Trophoblast cell (in vitro differentiated cells and primary cell): ENCODE data around the gene FOLR3.

Source experiments
- DNase-seq, 2 donors: peaks; one replicate each; pipeline ENCODE4 v3.0.0-alpha.2; 2016
- H2AFZ ChIP-seq: 2 replicates; pipeline ENCODE4 v1.6.1; 2013; ENCODE audit warnings: low read length, moderate library complexity, mild to moderate bottlenecking; ENCODE audit not compliant: insufficient read depth, poor library complexity
- H2AK5ac ChIP-seq: 2 replicates; pipeline ENCODE4 v1.6.1; 2013; ENCODE audit warnings: mild to moderate bottlenecking, low read length
- H2BK120ac ChIP-seq: 2 replicates; pipeline ENCODE4 v1.6.1; 2013; ENCODE audit warnings: low read length, mild to moderate bottlenecking, moderate library complexity; ENCODE audit not compliant: insufficient read depth, poor library complexity
- H2BK12ac ChIP-seq: 2 replicates; pipeline ENCODE4 v1.6.1; 2013; ENCODE audit warnings: mild to moderate bottlenecking, low read length, moderate library complexity
- H2BK5ac ChIP-seq: 2 replicates; pipeline ENCODE4 v1.6.1; 2013; ENCODE audit warnings: low read length, low read depth, moderate library complexity, mild to moderate bottlenecking; ENCODE audit not compliant: poor library complexity
- H3K14ac ChIP-seq: 2 replicates; pipeline ENCODE4 v1.6.1; 2013; ENCODE audit warnings: mild to moderate bottlenecking, low read length
- H3K18ac ChIP-seq: 2 replicates; pipeline ENCODE4 v1.6.1; 2013; ENCODE audit warnings: mild to moderate bottlenecking, low read length
- H3K23ac ChIP-seq: 2 replicates; pipeline ENCODE4 v1.6.1; 2013; ENCODE audit warnings: low read length
- H3K27ac ChIP-seq: 2 replicates; pipeline ENCODE4 v1.5.1; 2013; ENCODE audit warnings: low read depth, mild to moderate bottlenecking, inconsistent platforms, low read length, moderate library complexity
- H3K27me3 ChIP-seq: 2 replicates; pipeline ENCODE4 v1.6.1; 2013; ENCODE audit warnings: inconsistent platforms, mild to moderate bottlenecking, low read length, moderate library complexity; ENCODE audit not compliant: insufficient read depth
- H3K36me3 ChIP-seq, 2 experiments: 1 replicate in 1 of 2; 2 replicates in 1 of 2; pipeline ENCODE4 v1.6.1; 2013; ENCODE audit warnings: low read length in 2 of 2, mild to moderate bottlenecking in 2 of 2, moderate library complexity in 1 of 2; ENCODE audit not compliant: insufficient read depth in 2 of 2, control insufficient read depth in 1 of 2
- H3K4ac ChIP-seq: 2 replicates; pipeline ENCODE4 v1.6.1; 2013; ENCODE audit warnings: low read depth, mild to moderate bottlenecking, low read length, moderate library complexity
- H3K4me1 ChIP-seq, 2 experiments: 1 replicate in 1 of 2; 2 replicates in 1 of 2; pipeline ENCODE4 v1.6.1; 2013; ENCODE audit warnings: low read length in 2 of 2, mild to moderate bottlenecking in 2 of 2, moderate library complexity in 1 of 2; ENCODE audit not compliant: insufficient read depth in 2 of 2, control insufficient read depth in 1 of 2
- H3K4me2 ChIP-seq: 2 replicates; pipeline ENCODE4 v1.6.1; 2013; ENCODE audit warnings: inconsistent platforms, mild to moderate bottlenecking, low read length, moderate library complexity
- H3K4me3 ChIP-seq: 2 replicates; pipeline ENCODE4 v1.5.1; 2013; ENCODE audit warnings: mild to moderate bottlenecking, low read depth, low read length, inconsistent platforms
- H3K79me1 ChIP-seq: one replicate; pipeline ENCODE4 v1.6.1; 2013; ENCODE audit warnings: low read length
- H3K79me2 ChIP-seq: 2 replicates; pipeline ENCODE4 v1.6.1; 2013; ENCODE audit warnings: low read length, mild to moderate bottlenecking; ENCODE audit not compliant: control insufficient read depth, insufficient read depth, poor library complexity
- H3K9ac ChIP-seq: 2 replicates; pipeline ENCODE4 v1.6.1; 2013; ENCODE audit warnings: mild to moderate bottlenecking, low read length
- H3K9me3 ChIP-seq: 2 replicates; pipeline ENCODE4 v1.6.1; 2013; ENCODE audit warnings: low read depth, mild to moderate bottlenecking, control low read depth, inconsistent platforms, low read length; ENCODE audit not compliant: insufficient read depth
- H4K12ac ChIP-seq: 2 replicates; pipeline ENCODE4 v1.6.1; 2013; ENCODE audit warnings: low read depth, mild to moderate bottlenecking, low read length, moderate library complexity
- H4K8ac ChIP-seq: 2 replicates; pipeline ENCODE4 v1.6.1; 2013; ENCODE audit warnings: low read depth, mild to moderate bottlenecking, low read length, moderate library complexity
- H4K91ac ChIP-seq: one replicate; pipeline ENCODE4 v1.6.1; 2013; ENCODE audit warnings: low read depth, mild to moderate bottlenecking, low read length, moderate library complexity
- WGBS: extraction: QIAGEN DNeasy Blood & Tissue Kit; methylation state at CpG from one replicate; pipeline ENCODE4 v1.1.7; 2013; ENCODE audit warnings: missing lambda C conversion rate; ENCODE audit not compliant: insufficient read length, insufficient coverage; ENCODE audit errors: extremely low coverage; 5-methylcytosine and 5-hydroxymethylcytosine counted together

FOLR3 gene

GRCh38 chr11:72100009-72100408, 35.5 kb upstream of the FOLR3 start:
- no peak overlapping the region for H2BK5ac ChIP-seq
- no peaks in the 10 kb centered on the region for H3K9me3 ChIP-seq
- no peak overlapping the region for H4K8ac ChIP-seq
- H2AFZ ChIP-seq: no peak overlapping the region
- H4K12ac ChIP-seq: no peak overlapping the region
- no peak overlapping the region for H4K91ac ChIP-seq
- H3K9ac ChIP-seq: no peak overlapping the region
- no peak overlapping the region for H3K4me3 ChIP-seq
- H3K79me1 ChIP-seq: peaks cover 12% of the 10 kb centered on the region
- peaks cover 30 to 37% of the 10 kb centered on the region in 2 experiments for H3K36me3 ChIP-seq
- no peak overlapping the region for H3K4ac ChIP-seq
- H2BK12ac ChIP-seq: no peak overlapping the region
- WGBS: no CpG with 5 or more reads among the region's 3 CpGs
- no peak overlapping the region for H3K27ac ChIP-seq
- no peak overlapping the region for H3K23ac ChIP-seq
- H2AK5ac ChIP-seq: no peak overlapping the region
- no peak for DNase-seq
- H3K18ac ChIP-seq: no peak overlapping the region
- peaks cover 11% of the 10 kb centered on the region for H3K79me2 ChIP-seq
- H3K4me1 ChIP-seq: peaks cover 11 to 19% of the 10 kb centered on the region in 2 experiments
- no peak overlapping the region for H3K4me2 ChIP-seq
- no peak overlapping the region for H3K14ac ChIP-seq
- H2BK120ac ChIP-seq: no peak overlapping the region
- no peaks in the 10 kb centered on the region for H3K27me3 ChIP-seq

GRCh38 chr11:72100462-72100861, 35.1 kb upstream of the FOLR3 start:
- Histone ChIP-seq H2AK5ac (no peak overlapping the region), H3K9ac (no peak overlapping the region), H3K18ac (no peak overlapping the region), H3K36me3 (peaks cover 27 to 34% of the 10 kb centered on the region in 2 experiments), H3K27me3 (no peaks in the 10 kb centered on the region), H3K79me2 (peaks cover 11% of the 10 kb centered on the region), H3K27ac (no peak overlapping the region), H2AFZ (no peak overlapping the region), H2BK120ac (no peak overlapping the region), H3K79me1 (peaks cover 12% of the 10 kb centered on the region), H3K9me3 (no peaks in the 10 kb centered on the region), H3K4ac (peak overlapping the region; percentile 2), H4K12ac (no peak overlapping the region), H4K8ac (no peak overlapping the region), H3K23ac (no peak overlapping the region), H3K4me3 (no peak overlapping the region), H3K4me2 (no peak overlapping the region), H3K14ac (no peak overlapping the region), H2BK5ac (no peak overlapping the region), H3K4me1 (peaks cover 11 to 19% of the 10 kb centered on the region in 2 experiments), H2BK12ac (no peak overlapping the region), H4K91ac (no peak overlapping the region)
- whole genome bisulfite sequencing: no CpG with 5 or more reads among the region's 1 CpG
- DNase-seq: no peak

GRCh38 chr11:72102162-72102561, 33.4 kb upstream of the FOLR3 start:
- peak overlapping the region; percentile 90 for H4K12ac ChIP-seq
- H2BK120ac ChIP-seq: peak overlapping the region; percentile 92

GRCh38 chr11:72102631-72102945, 32.9 kb upstream of the FOLR3 start:
- no peak for DNase-seq
- Histone ChIP-seq H4K8ac (peak overlapping the region; percentile 93), H2BK5ac (peak overlapping the region; percentile 88), H3K36me3 (peaks cover 21 to 27% of the 10 kb centered on the region in 2 experiments), H3K9ac (peak overlapping the region; percentile 99), H3K27ac (peak overlapping the region; percentile 92), H4K91ac (peak overlapping the region; percentile 99), H3K79me1 (peaks cover 12% of the 10 kb centered on the region), H3K79me2 (peaks cover 11% of the 10 kb centered on the region), H3K14ac (peak overlapping the region; percentile 95), H3K4me2 (peak overlapping the region; percentile 70), H3K9me3 (no peaks in the 10 kb centered on the region), H2BK120ac (peak overlapping the region; percentile 92), H3K4me1 (peaks cover 11 to 19% of the 10 kb centered on the region in 2 experiments), H3K18ac (peak overlapping the region; percentile 92), H2AK5ac (peak overlapping the region; percentile 81), H3K27me3 (no peaks in the 10 kb centered on the region), H3K4ac (peak overlapping the region; percentile 87), H2BK12ac (peak overlapping the region; percentile 55), H3K23ac (no peak overlapping the region), H3K4me3 (peak overlapping the region; percentile 93), H4K12ac (peak overlapping the region; percentile 90), H2AFZ (peak overlapping the region; percentile 84)
- whole genome bisulfite sequencing: no CpG with 5 or more reads among the region's 9 CpGs

More at GRCh38 chr11:72102162-72102561, 33.4 kb upstream of the FOLR3 start:
- peaks cover 11% of the 10 kb centered on the region for H3K79me2 ChIP-seq
- DNase-seq: no peak
- peaks cover 12% of the 10 kb centered on the region for H3K79me1 ChIP-seq
- H2BK5ac ChIP-seq: peak overlapping the region; percentile 23
- peak overlapping the region; percentile 85 for H4K8ac ChIP-seq
- H3K9me3 ChIP-seq: no peaks in the 10 kb centered on the region
- peak overlapping the region; percentile 95 for H3K14ac ChIP-seq
- peak overlapping the region; percentile 92 for H3K27ac ChIP-seq
- H2AFZ ChIP-seq: no peak overlapping the region
- H3K9ac ChIP-seq: peak overlapping the region; percentile 99
- peak overlapping the region; percentile 81 for H2AK5ac ChIP-seq
- H3K4me2 ChIP-seq: peak overlapping the region; percentile 70
- peak overlapping the region; percentile 87 for H3K4ac ChIP-seq
- no peak overlapping the region for H3K18ac ChIP-seq
- peak overlapping the region; percentile 99 for H4K91ac ChIP-seq
- peaks cover 25 to 30% of the 10 kb centered on the region in 2 experiments for H3K36me3 ChIP-seq
- no CpG with 5 or more reads among the region's 4 CpGs for WGBS
- no peak overlapping the region for H3K23ac ChIP-seq
- peak overlapping the region; percentile 93 for H3K4me3 ChIP-seq
- H3K27me3 ChIP-seq: no peaks in the 10 kb centered on the region
- H2BK12ac ChIP-seq: peak overlapping the region; percentile 55
- peaks cover 11 to 19% of the 10 kb centered on the region in 2 experiments for H3K4me1 ChIP-seq
